GM21786 (cell line): ENCODE data around the gene BNIPL.

Experiments used
- ATAC-seq: cut with Tn5 transposase; IDR thresholded peaks from one replicate; pipeline ENCODE4 v1.9.1; 2021; ENCODE audit not compliant: unreplicated experiment

BNIPL gene

DNA sequence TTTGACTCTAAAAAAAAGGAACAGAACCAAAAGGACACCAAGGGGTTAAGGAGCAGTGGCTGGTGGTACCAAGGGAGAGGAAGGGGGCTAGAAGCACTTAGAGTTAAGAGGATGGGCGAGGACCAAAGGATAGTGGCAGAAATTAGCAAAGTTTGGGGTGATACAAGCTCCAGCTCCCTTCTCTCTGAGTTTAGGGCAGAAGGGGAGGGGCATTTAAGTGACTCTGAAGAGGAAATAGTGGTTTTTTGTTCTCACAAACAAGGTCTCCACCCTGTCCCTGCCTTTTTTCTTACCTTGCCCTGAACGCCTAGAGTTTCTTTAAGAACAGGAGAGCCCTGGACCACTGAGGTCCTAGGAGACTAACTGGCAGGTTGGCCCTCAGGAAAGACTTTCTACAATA lies 19.8 kb downstream of the BNIPL start:
- ATAC-seq: no peak

DNA sequence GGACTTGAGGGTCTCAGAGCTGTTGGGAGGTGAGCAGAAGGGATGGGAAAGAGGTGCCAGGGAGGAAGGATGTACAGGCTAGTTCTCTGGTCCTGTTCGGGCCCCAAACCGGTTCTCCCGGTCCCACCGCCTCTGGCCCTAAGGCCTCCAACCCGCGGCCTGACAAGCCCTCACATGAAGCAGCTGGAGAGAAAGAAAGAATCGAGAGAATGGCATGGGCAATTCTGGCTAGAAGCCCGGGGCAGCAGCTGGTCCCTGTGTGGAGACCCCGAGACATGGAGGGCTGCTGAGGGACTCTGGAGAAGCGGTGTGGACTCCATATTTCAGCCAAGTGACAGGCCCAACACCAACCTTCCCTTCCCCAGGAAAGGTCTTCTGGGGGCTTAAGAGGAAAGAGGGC lies 22.3 kb downstream of the BNIPL start:
- ATAC-seq: no peak

DNA sequence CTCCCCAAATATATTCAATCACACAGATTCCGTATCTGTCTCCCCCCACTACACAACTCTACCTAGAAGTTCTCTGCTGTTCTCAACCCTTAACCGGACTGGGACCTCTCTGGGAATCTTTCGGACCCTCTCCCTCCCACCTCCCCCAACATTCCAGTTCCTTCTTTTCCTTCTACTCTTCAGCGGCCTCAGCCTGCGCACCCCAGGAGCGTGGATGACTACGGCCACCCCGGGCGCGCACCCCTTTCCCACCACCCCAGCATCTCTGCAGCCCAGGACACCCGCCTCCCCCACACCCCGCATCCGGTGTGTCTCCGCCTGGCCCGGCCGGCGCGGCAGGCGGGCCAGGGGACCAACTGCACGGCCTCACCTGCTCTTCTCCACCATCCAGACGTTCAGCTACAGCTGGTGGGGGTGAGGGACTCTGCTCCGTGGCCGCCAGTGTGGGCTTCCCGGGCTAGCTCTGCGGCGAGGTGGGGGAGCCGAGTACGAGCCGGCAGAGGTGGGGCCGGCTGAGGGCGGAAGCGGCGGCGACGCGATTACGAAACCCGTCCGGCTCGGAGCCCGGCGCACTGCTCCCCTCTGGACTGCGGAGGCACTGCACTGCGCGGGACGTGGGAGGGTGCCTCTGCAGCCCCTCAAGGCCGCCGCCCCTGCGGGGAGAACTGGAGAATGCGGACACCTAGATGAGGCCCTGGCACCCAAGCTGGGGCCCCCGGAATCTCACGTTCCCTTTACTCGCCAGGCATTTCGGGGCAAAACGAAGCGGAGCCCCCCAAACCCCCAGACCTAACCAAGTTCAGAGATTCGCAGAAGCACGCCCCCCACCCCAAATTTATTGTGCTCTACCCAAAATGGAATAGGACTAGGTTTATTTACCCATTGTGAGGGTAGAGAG lies 23.0 kb downstream of the BNIPL start, which contains the start of gene CDC42SE1:
Gene CDC42SE1 (minus strand): TSS at position 514 of the 898 bp plus-strand sequence. CDS start 3,892 bp downstream, outside the sequence.
- peak; percentile 69 for ATAC-seq

DNA sequence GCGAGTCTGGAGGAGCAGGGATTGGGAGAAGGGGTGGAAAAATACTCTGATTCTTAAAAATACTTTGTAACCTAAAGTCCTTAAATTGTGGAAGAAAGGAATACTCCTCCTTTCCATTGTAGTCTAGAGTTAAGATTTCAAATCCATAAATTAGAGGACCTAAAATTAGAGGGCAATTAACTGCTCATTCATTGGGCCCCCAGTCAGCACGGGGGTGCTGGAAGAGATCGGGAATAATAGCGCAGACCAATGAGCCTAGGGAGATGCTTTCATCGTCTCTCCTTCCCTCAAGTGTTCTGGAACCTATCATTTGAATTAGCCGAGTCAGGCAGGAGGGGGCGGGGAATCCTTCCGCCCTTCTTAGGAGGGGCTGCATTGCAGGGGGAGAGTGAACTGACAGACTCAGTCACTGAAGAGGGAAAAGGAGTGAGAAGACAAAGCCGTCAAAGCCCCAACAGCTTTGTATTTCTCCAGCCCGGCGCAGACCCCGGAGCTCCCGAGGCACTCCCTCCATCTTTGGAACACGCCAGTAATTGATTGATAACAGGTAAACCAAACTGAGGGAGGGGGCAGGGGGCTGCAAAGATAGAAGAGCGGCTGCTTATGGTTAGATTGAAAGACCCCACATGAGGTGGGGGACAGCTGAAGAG lies 23.7 kb downstream of the BNIPL start, which contains the start of gene MLLT11:
Gene MLLT11 (plus strand): TSS at position 391 of the 650 bp plus-strand sequence. CDS start 6,828 bp downstream, outside the sequence.
- no peak for ATAC-seq

DNA sequence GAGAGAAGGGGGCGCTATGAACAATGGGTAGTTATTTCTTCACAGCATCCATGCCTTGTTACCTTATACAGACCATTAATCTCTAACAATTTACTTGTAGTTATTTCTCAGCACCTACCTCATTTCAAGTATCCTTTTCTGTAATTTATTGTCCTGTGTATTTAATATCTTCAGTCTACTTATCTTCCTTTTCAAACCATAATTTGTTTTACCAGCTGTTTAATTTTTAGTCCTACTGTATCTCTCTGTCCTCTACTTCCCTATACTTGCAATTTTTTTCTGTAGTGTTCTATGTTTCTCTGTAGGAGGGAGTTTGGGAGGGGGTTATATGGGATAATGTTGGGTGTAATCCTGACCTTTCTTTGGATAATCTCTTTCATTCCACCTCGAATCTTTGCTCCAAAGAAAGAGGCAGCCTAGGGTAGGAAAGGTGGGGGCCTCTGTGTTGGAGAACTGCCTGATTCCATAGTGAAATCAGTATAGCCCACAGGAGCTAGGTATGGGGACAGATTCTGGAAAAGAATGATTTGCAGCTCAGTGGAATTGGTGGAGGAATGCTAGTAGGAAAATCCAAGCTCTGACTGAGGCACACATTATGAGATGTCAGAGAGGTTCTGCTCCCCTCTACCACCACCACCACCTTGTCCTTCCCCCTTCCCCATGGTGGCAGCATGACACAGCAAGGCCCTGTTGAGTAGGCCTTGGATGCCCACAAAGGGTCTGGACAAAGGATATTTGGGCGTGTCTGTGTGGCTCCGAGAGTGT lies 24.5 kb downstream of the BNIPL start:
- ATAC-seq: no peak

DNA sequence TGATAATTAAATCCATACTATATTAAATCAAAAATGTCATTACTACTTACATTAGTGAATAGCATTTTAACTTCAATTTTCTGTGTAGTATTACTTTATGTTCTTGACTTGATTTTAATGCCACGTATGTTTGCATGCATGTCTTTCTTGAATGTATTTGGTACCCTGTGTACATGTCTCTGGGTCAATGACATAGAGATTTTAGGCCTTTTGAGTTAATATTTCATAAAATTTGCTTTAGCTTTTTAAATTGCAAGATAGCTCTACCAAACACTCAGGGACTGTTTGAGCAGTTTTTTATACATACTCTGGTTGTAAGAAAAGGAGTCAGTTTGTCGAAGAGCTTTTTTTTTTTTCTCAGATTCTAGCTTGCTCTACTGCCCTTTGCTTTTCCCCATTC lies 25.3 kb downstream of the BNIPL start:
- ATAC-seq: no peak

DNA sequence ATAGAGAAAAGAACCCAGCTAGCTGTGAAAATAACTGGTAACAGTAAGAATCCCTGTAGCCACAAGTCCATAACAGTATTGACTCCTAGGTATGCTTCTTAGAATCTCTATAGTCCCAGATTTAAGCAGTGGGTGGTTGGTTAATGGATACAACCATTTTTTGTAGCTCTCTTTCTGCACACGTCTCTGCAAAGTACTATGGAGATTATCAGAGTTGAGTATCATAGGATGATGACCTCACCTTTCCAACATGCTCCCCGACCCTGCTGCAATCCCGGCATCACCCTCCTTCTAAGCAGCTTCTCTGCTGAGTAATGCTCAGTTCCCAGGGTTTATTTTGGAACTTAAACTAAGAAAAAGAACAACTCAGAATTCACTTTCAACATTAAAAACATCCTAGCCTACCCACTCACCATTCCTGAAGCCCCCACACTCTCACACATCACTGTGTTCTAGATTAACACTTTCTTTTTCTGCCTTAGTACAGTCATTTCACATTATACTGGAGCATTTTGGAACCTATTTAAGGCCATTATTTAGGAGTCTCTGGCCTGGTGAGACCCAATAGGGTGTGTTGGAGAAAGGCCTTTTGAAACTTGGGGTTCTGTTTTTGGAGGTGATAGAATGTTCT lies 26.5 kb downstream of the BNIPL start:
- ATAC-seq: no peak

DNA sequence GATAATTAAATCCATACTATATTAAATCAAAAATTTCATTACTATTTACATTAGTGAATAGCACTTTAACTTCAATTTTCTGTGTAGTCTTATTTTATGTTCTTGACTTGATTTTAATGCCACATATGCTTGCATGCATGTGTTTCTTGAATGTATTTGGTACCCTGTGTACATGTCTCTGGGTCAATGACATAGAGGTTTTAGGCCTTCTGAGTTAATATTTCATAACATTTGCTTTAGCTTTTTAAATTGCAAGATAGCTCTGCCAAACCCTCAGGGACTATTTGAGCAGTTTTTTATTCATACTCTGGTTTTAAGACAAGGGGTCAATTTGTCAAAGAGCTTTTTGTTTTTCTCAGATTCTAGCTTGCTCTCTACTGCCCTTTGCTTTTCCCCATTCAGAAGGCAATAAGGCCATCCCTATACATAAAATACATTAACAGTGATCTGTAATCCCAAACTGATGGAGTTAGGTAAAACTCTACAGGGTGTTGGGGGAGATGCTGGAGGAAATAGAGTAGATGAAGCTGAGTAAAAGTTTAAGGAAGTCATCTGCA lies 28.8 kb downstream of the BNIPL start:
- ATAC-seq: no peak

DNA sequence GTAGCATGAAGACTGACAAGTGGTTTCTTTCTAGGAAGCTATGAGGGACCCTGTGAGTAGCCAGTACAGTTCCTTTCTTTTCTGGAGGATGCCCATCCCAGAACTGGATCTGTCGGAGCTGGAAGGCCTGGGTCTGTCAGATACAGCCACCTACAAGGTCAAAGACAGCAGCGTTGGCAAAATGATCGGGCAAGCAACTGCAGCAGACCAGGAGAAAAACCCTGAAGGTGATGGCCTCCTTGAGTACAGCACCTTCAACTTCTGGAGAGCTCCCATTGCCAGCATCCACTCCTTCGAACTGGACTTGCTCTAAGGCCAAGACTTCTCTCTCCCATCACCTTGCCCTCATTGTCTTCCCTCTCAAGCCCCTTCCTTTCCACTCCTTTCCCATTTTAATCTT lies 30.8 kb downstream of the BNIPL start:
- no peak for ATAC-seq

DNA sequence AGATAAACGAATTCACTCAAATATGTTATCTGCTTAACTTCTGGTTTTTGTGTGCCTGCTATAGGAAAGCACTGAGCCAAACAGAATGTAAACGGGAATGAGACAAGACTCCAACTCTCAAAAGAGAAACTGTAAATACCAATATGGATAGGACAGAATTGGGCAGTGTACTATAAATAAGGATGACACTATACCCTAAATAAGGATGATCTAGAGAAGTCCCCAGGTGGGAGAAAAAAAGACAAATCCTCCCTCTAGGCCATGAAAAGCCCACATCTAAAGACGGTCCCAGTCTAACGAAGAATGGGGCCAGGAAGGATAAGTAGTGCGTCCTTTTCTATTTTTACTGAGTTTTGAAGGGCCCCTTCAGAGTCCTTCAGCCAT lies 32.7 kb downstream of the BNIPL start:
- ATAC-seq: no peak

DNA sequence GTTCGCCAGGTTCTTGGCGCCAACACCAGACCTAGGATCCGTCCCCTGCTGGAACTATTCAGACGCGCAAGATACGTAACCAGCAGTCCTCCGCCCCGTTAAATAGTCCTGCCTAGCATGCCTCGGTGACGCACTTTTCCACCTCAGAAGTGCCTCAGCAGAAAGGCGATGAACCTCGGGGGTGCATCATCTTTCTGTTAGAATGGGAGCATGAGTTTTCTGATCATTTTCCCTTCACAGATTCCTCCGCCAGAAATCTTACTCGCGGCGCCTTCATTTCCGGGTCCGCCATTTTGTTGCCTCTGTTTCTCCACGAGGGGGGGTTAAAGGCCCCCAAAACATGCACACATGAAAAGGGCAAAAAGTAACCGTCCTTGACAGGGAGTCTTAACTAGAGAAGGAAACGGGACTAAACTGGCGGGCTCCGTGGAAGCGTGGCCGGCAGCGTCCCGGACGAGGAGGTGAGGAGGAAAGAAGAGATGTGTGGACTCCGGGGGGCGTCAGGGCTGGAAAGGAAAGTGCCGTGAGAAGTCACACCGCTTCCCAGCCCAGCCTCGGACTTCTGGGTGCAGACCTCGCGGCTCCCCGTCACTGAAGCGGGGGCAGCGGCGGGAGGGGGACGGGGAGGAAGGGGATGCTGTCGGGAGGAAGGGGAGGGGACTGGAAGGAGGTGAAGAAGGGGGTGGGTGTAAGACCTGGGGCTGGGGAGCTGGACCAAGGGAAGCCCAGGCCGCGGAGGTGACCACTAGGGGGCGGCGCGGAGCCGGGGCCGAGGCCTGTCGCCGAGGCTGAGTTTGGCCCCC lies 34.3 kb downstream of the BNIPL start, which contains the start of gene GABPB2:
Gene GABPB2 (plus strand): TSS at position 288 of the 803 bp plus-strand sequence. CDS start 17,429 bp downstream, outside the sequence.
- peak; percentile 57 for ATAC-seq

DNA sequence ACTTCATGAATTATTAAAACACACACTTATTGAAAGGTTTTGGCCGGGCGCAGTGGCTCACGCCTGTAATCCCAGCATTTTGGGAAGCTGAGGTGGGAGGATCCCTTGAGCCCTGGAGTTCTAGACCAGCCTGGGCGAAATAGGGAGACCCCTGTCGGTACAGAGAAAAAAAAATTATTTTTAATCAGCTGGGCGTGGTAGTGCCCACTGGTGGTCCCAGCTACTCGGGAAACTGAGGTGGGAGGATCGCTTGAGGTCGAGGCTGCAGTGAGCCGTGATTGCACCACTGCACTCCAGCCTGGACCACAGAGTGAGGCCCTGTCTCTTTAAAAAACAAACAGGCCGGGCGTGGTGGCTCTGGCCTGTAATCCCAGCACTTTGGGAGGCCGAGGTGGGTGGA lies 35.8 kb downstream of the BNIPL start:
- no peak for ATAC-seq

DNA sequence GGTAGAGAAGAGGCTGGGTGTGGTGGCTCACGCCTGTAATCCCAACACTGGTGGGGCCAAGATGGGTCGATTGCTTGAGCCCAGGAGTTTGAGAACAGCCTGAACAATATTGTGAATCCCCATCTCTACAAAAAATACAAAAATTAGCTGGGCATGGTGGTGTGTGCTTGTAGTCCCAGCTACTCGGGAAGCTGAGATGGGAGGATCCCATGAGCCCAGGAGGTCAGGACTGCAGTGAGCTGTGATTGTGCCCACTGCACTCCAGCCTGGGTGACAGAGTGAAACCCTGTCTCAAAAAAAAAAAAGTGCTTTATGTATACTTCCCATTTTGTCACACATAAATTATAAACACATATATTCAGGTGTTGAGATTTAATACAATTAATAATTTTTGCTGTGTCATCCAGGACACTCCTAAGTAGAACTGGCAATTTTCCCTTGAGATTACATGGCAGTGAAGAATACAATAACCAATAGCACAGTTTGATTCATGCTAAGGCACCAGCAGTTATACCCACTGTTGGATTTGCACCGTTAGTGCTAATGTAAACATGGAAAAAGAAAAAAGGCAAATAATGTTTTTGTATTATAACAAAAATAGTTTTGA lies 49.7 kb downstream of the BNIPL start:
- ATAC-seq: no peak
